Inflammatory macrophage (primary cell): ENCODE measurements around the gene FGD1.

Source experiments
- DNase-seq, 2 donors: peaks; one replicate each; pipeline ENCODE4 v3.0.0-alpha.2; 2020 to 2022

The FGD1 gene

GRCh38 chrX:54470054-54470760, 25.8 kb downstream of the FGD1 start:
- no peak for DNase-seq

GRCh38 chrX:54452920-54453319, 43.1 kb downstream of the FGD1 start:
- no peak for DNase-seq

- DNase-seq, result no peak
Observed at GRCh38 chrX:54449929-54450328, 46.1 kb downstream of the FGD1 start.

GRCh38 chrX:54447461-54447860, 48.6 kb downstream of the FGD1 start:
- DNase-seq, result no peak

DNA sequence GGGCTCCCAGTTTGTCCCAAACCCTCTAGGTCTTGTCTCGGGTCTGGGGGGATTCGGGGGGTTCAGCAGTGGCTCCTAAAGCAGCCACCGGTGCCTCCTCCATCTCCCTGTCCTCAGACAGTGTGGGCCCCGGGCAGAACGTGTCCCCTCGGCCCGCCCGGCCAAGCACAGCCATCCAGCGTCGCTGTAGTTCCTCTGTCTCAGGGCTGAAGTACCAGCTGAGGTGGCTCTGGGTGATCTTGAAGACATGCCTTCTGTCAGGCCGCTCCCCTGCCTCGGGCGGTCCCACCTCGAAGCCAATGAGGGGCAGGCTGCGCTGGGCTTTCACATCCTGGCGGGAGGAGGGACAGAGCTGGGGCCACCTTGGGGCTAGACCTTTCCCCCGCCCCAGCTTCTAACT, 50.0 kb downstream of the FGD1 start:
- DNase-seq, result no peak

GRCh38 chrX:54444752-54445151, 51.3 kb downstream of the FGD1 start:
- no peak for DNase-seq

GRCh38 chrX:54442790-54443189, 53.2 kb downstream of the FGD1 start:
- DNase-seq, result no peak

GRCh38 chrX:54439960-54440871, 55.8 kb downstream of the FGD1 start, which contains the start of gene TSR2:
TSR2 (plus strand) TSS chrX:54440404; CDS start chrX:54440422, 18 bp downstream.
- DNase-seq, result peak; percentile 74 to 75

- no peak for DNase-seq
Observed at GRCh38 chrX:54435121-54435520, 60.9 kb downstream of the FGD1 start.

DNA sequence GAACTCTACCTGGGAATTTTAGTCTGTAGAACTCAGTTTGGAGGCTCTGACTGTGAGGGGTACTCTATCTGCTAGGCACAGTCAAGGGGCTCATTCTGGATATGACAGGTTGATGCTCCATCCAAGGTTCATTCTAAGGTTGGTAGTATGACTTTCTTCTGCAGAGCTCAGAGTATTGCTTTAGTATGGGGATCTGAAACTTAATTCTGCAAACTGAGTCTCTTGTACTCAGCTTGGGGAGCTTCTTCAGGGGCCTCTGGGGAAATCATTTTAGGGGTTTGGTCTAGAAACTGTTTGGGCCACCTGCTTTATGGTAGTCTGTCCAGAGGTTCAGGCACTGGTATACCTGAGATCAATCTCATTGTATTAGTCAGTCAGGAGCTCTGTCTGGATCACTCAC, 65.5 kb downstream of the FGD1 start:
- DNase-seq, result no peak

GRCh38 chrX:54427837-54428424, 68.1 kb downstream of the FGD1 start:
- DNase-seq, result no peak

GRCh38 chrX:54423161-54423888, 72.7 kb downstream of the FGD1 start:
- DNase-seq, result no peak

DNA sequence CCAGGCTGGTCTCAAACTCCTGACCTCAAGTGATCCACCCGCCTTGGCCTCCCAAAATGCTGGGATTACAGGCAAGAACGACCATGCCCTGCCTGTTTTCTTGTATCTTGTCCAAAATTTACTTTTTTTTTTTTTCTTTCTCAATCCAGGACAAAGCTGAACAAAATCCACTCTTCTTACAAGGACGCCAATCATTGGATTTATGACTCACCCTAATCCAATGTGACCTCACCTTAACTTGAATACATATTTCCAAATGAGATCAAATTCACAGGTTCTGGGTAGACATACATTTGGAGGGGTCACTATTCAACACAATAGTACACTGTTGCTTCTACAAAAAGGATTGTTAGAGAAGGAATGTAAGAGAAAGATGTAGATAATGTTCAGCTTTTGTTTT, 73.9 kb downstream of the FGD1 start:
- no peak for DNase-seq

- DNase-seq, result no peak
Observed at GRCh38 chrX:54419559-54420302, 76.3 kb downstream of the FGD1 start.

GRCh38 chrX:54416965-54417364, 79.1 kb downstream of the FGD1 start:
- no peak for DNase-seq

- DNase-seq, result no peak
Observed at GRCh38 chrX:54415534-54416350, 80.3 kb downstream of the FGD1 start.

- no peak for DNase-seq
Observed at GRCh38 chrX:54413753-54414152, 82.3 kb downstream of the FGD1 start.

- no peak for DNase-seq
Observed at GRCh38 chrX:54411732-54412131, 84.3 kb downstream of the FGD1 start.

GRCh38 chrX:54407266-54407665, 88.8 kb downstream of the FGD1 start:
- no peak for DNase-seq

- DNase-seq, result no peak
Observed at GRCh38 chrX:54397113-54397512, 98.9 kb downstream of the FGD1 start.
